Activated CD8-positive, alpha-beta T cell treated with anti-CD3 and anti-CD28 coated beads, Interleukin-2, amount 10 ng/mL, durations not matched to agents 7 days and 5 days (primary cell): Measurements from ENCODE around the gene KIAA0930. TPM values are rescaled to one million over a fixed set of nuclear protein-coding genes. Genes with fewer than 3 reads are reported as not detected.

Experiments used
- ATAC-seq: fragments of 150-1000 bp; cut with Tn5 transposase; one replicate; pipeline ENCODE4 v1.10.0; 2021; ENCODE audit warnings: moderate library complexity
- CTCF ChIA-PET: fragments of 350-600 bp; sonication (Branson Sonifier 250); formaldehyde crosslinking; loops from one replicate; lab custom pipeline; 2021; ENCODE audit warnings: antibody characterized with exemption; lab: Charles Lee
- POLR2A ChIA-PET: fragments of 350-600 bp; sonication (Branson Sonifier 250); formaldehyde crosslinking; loops from one replicate; lab custom pipeline; 2021; ENCODE audit warnings: antibody characterized with exemption; lab: Charles Lee
- DNase-seq: peaks from one replicate; pipeline ENCODE4 v3.0.0-alpha.2; 2020
- H3K27ac Mint-ChIP-seq: one replicate; pipeline ENCODE4 v1.8.0; 2021; ENCODE audit warnings: mild to moderate bottlenecking, mixed read lengths
- H3K27me3 Mint-ChIP-seq: one replicate; pipeline ENCODE4 v1.8.0; 2021; ENCODE audit warnings: low read depth, mixed read lengths
- H3K36me3 Mint-ChIP-seq: one replicate; pipeline ENCODE4 v1.8.0; 2021; ENCODE audit warnings: low read depth, mixed read lengths
- H3K4me1 Mint-ChIP-seq: one replicate; pipeline ENCODE4 v1.8.0; 2021; ENCODE audit warnings: low read depth, mixed read lengths
- H3K4me3 Mint-ChIP-seq: one replicate; pipeline ENCODE4 v1.8.0; 2021; ENCODE audit warnings: mild to moderate bottlenecking, mixed read lengths
- H3K9me3 Mint-ChIP-seq: one replicate; pipeline ENCODE4 v1.8.0; 2022; ENCODE audit warnings: mixed read lengths; ENCODE audit not compliant: insufficient read depth
- total RNA-seq, 2 experiments: library from RNA; stranded (reverse); gene quantifications; one replicate each; pipeline ENCODE4 v1.2.3, GENCODE V29; 2021

KIAA0930 gene
- total RNA-seq, 2 experiments from 2014 or later: 48.5 to 52.4 TPM

DNA sequence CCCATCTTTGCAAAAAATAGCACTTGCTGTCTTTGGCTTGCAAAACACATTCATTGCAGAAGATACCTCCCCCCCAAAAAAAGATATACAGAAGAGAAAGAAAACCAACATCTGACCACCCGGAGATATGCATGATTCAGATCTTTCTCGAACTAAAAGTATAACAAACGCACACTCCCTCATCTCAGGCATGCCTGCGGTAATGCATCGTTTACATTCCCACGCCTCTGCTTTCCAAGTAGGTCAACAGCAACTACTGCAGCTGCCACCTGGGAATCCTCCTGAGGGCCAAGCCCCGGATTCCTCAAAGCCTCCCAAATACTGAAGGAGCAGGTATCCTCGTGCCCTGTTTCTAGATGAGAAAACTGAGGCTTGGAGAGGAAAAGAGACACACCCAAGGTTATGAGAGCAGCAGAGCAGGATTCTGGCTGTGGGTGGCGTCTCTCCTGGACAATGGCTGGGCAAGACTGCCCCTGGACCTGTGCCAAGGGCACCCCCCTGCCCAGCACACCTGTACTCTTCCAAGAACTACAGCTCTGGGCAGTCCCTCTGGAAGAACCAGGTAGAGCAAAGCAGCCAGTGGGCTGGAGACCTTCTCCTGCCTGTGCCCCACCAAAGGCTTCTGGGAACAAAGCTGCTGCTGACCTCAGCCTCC lies 38.9 kb downstream of the KIAA0930 start:
- POLR2A ChIA-PET: no interaction called here
- no peak for ATAC-seq
- H3K9me3 Mint-ChIP-seq: no peaks in the 10 kb centered on the region
- no peak overlapping the region for H3K4me3 Mint-ChIP-seq
- CTCF ChIA-PET: interaction anchor here (1.5 kb wide), 1 partner anchor 105 kb away, joined by 3 read pairs; no protein-coding TSS in a partner anchor
- no peaks in the 10 kb centered on the region for H3K27me3 Mint-ChIP-seq
- peaks cover 3% of the 10 kb centered on the region for H3K36me3 Mint-ChIP-seq
- no peak overlapping the region for H3K27ac Mint-ChIP-seq
- no peaks in the 10 kb centered on the region for H3K4me1 Mint-ChIP-seq
- no peak for DNase-seq

DNA sequence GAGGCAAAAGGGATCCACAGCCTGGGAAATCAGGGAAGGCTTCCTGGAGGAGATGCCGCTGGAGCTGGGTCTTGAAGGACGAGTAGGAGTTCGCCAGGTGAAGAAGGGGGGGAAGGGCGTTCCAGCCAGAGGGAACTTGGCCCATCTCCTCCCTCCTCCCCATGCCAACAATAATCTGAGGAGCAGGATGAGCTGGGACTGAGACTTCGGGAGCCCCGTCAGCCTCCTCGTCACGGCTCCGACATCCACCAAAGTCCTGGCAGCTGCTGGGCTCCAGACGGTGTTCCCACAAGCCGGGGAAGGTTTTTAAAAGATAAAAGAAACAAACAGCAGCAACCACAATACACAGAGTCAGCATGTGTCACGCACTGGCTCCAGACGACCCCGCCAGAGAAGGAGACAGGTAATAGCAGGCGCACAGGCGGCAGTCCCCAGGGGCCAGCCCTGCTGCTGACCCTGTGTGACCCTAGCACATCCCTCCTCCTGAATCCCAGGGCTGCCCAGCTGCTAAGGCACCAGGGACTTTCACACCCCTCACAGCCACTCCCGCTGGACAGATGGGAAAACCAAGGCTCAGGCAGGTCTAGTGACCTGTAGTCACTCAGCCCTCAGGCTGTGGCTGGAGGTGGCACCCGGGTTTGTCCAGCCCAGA lies 39.7 kb downstream of the KIAA0930 start:
- no peak for DNase-seq
- no peak for ATAC-seq
- Mint-ChIP-seq H3K4me1 (peaks cover 2% of the 10 kb centered on the region), H3K9me3 (no peaks in the 10 kb centered on the region), H3K27me3 (no peaks in the 10 kb centered on the region), H3K36me3 (peaks cover 3% of the 10 kb centered on the region), H3K27ac (no peak overlapping the region), H3K4me3 (no peak overlapping the region)
- ChIA-PET CTCF (interaction anchor here (1.5 kb wide), 1 partner anchor 105 kb away, joined by 3 read pairs; no protein-coding TSS in a partner anchor), POLR2A (no interaction called here)

DNA sequence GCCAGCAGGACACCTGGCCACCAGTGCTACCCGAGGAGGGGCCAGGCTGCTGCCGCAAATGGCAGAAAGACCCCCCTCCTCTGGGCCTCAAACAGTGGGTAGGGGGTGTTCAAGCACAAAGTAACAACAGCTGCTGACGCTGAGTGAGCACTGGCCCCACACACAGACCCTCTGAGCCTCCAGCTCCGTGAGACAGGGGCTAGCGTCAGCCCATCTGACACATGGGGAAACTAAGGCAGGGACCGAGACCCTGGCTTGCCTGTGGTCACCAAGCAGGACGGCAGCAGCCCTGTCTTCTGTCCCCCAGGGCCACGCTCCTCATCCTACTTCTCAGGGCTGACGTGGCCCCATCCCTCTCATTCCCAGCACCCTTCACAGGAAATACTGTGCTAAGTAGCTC lies 40.5 kb downstream of the KIAA0930 start:
- H3K4me3 Mint-ChIP-seq: no peak overlapping the region
- H3K9me3 Mint-ChIP-seq: no peaks in the 10 kb centered on the region
- CTCF ChIA-PET: no interaction called here
- no peak for ATAC-seq
- H3K27ac Mint-ChIP-seq: no peak overlapping the region
- POLR2A ChIA-PET: no interaction called here
- no peaks in the 10 kb centered on the region for H3K27me3 Mint-ChIP-seq
- peaks cover 3% of the 10 kb centered on the region for H3K36me3 Mint-ChIP-seq
- H3K4me1 Mint-ChIP-seq: peaks cover 2% of the 10 kb centered on the region
- no peak for DNase-seq

DNA sequence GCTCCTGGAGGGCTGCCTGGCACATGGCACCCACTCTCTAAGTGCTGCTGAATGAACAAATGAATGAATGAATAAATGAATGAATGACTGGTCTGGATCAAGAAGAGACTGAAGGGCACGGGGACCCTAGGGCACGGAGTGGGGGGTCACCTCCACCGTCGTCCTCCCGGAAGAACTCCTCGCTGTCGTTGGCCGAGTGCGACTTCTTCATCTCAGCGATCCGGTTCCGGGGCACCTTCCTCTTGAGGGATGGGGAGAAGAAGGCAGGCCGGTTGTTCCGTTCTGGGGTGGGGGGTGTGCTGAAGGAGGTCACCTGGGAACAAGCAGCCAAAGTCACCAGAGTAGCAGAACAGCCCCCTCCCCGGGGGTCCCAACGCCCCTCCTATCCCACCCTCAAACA lies 41.0 kb downstream of the KIAA0930 start:
- H3K36me3 Mint-ChIP-seq: peaks cover 3% of the 10 kb centered on the region
- no peak overlapping the region for H3K27ac Mint-ChIP-seq
- no peaks in the 10 kb centered on the region for H3K27me3 Mint-ChIP-seq
- H3K4me1 Mint-ChIP-seq: peaks cover 2% of the 10 kb centered on the region
- DNase-seq (no peak), ATAC-seq (no peak)
- H3K9me3 Mint-ChIP-seq: no peaks in the 10 kb centered on the region
- no peak overlapping the region for H3K4me3 Mint-ChIP-seq
- CTCF ChIA-PET: no interaction called here
- POLR2A ChIA-PET: no interaction called here

DNA sequence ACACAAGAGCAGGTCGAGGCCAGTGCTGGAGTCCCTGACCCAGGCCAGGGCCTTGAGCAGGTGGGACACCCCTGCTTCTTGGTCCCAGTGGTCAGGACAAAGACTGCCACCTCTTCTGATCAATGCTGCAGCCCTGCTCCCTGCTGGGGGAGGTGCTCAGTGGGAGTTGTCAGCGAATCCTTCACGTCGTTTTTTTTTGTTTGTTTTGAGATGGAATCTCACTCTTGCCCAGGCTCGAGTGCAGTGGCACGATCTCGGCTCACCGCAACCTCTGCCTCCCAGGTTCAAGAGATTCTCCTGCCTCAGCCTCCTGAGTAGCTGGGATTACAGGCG lies 42.3 kb downstream of the KIAA0930 start:
- peaks cover 3% of the 10 kb centered on the region for H3K36me3 Mint-ChIP-seq
- DNase-seq (no peak), ATAC-seq (no peak)
- no peaks in the 10 kb centered on the region for H3K9me3 Mint-ChIP-seq
- no peak overlapping the region for H3K4me3 Mint-ChIP-seq
- H3K4me1 Mint-ChIP-seq: peaks cover 2% of the 10 kb centered on the region
- no peaks in the 10 kb centered on the region for H3K27me3 Mint-ChIP-seq
- no peak overlapping the region for H3K27ac Mint-ChIP-seq
- POLR2A ChIA-PET: no interaction called here
- CTCF ChIA-PET: no interaction called here

DNA sequence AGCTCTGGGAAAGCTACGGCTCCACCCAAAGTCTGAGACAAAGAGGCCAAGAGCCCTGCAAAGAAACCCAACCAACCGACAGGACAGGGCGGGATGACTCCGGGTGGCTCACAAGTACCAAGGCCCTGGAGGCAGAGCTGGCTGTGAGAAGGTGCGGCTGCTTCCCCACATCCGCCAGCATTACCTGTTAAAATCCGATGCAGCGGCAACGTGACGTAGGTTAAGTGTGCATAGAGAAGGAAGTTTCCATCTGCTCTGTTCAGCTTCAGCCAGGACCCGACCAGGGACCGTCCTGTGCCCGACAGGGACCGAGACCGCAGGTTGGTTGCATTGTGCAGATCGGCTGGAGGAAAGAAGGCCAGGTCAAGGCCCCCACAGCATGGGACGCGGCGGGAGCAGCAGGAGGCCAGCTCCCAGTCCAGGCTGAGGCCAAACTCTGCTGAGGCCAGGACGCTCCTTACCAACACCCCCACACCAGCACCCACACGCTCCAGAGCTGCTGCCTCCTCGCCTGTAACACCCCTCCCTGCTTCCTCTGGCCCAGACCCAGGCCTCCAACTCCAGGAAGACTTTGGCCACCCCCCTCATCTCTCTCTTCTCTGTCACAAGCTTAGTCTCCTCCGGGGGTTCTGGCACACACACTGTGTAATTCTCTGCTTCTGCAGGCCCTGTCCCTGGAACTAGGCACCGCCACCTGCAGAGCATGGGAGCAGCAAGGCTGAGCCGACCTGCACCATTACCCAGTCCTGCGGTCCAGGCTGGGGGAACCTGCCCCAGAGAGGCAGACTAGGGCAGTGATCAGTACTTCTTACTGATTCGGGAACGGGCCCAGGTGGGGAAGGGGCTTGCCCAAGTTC lies 42.9 kb downstream of the KIAA0930 start:
- Mint-ChIP-seq H3K4me3 (no peak overlapping the region), H3K27ac (no peak overlapping the region), H3K36me3 (peaks cover 3% of the 10 kb centered on the region), H3K4me1 (peaks cover 2% of the 10 kb centered on the region), H3K9me3 (no peaks in the 10 kb centered on the region), H3K27me3 (no peaks in the 10 kb centered on the region)
- CTCF ChIA-PET: no interaction called here
- ATAC-seq (no peak), DNase-seq (no peak)
- POLR2A ChIA-PET: no interaction called here

DNA sequence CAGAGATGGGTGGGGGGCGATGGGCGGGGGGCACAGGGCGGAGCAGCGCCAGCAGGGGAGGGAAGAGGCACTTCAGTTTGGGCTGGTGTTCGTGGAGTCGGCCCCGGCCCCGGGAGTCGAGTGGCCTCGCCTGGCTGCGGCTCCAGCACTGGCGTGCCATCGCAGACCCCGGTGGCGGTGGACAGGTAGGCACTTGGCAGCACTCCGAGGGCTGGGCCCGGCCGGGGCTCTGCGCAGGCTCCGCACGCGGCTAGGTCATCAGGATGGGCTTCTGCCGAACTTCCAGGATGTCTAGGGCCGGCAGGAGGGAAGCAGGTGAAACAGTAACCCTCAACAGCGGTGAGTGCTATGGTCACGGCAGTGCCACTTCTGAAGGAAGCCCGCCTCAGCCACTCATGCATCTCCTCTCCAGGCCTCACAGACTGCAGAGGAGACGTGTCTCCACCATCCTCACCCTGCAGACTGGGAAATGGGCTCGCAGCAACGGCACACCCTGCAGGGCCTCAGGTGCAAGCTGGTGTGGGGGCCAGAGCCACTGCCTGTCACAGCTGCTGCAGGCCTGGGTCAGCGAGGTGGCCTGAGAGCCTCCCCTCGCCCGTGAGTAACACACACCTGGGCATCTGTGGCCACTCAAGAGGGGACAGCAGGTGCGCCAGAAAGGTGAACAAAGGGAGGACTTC lies 43.6 kb downstream of the KIAA0930 start:
- Mint-ChIP-seq H3K27me3 (no peaks in the 10 kb centered on the region), H3K4me1 (peaks cover 2% of the 10 kb centered on the region), H3K9me3 (no peaks in the 10 kb centered on the region), H3K36me3 (peaks cover 3% of the 10 kb centered on the region), H3K27ac (no peak overlapping the region), H3K4me3 (no peak overlapping the region)
- POLR2A ChIA-PET: no interaction called here
- ATAC-seq (no peak), DNase-seq (no peak)
- CTCF ChIA-PET: no interaction called here

DNA sequence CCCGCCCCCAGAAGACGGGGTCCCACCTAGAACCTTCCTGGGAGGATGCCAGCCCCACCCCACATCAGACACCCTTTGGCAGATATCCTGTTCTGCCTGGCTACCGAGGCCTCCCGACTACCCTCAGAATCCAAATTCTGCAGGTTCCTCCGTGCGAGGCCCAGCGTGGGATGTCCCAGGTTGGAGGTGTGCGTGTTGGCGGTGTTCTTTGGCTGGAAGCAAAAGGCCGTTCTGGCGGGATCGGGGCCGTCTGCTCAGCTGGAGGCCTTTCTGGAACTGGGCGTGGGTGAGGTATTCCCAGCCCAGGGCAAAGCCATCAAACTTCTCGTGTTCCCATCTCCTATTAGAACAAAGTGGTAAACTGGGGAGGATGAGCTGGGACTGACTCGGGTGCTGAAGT lies 44.4 kb downstream of the KIAA0930 start:
- no peak for ATAC-seq
- Mint-ChIP-seq H3K36me3 (peaks cover 3% of the 10 kb centered on the region), H3K27me3 (no peaks in the 10 kb centered on the region), H3K4me3 (no peak overlapping the region), H3K4me1 (peaks cover 2% of the 10 kb centered on the region), H3K9me3 (no peaks in the 10 kb centered on the region), H3K27ac (no peak overlapping the region)
- CTCF ChIA-PET: no interaction called here
- POLR2A ChIA-PET: interaction anchor here (1.2 kb wide), 1 partner anchor 13 kb away, joined by 3 read pairs; no protein-coding TSS in a partner anchor
- no peak for DNase-seq

DNA sequence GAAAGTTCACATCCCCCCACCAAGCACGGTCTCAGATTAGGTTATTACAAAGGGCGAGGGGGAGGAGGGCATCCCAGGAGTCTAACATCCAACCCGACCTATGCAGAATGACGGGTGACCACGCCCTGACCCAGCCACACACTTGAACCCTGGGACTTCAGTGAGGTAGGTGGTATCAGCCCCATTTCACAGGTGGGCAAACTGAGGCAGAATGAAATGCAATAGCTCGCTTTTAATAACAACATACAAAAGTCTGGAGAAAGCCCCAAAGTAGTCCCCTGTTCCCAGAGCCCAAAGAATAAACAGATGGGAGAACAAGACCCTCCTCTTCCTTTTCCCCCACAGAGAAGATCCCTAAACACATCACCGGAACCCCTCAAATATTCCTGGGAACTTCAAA lies 45.1 kb downstream of the KIAA0930 start:
- H3K27me3 Mint-ChIP-seq: no peaks in the 10 kb centered on the region
- POLR2A ChIA-PET: interaction anchor here (1.2 kb wide), 1 partner anchor 13 kb away, joined by 3 read pairs; no protein-coding TSS in a partner anchor
- CTCF ChIA-PET: no interaction called here
- no peaks in the 10 kb centered on the region for H3K9me3 Mint-ChIP-seq
- H3K36me3 Mint-ChIP-seq: peaks cover 3% of the 10 kb centered on the region
- no peak overlapping the region for H3K27ac Mint-ChIP-seq
- no peak overlapping the region for H3K4me3 Mint-ChIP-seq
- no peak for DNase-seq
- no peak for ATAC-seq
- H3K4me1 Mint-ChIP-seq: peaks cover 2% of the 10 kb centered on the region

DNA sequence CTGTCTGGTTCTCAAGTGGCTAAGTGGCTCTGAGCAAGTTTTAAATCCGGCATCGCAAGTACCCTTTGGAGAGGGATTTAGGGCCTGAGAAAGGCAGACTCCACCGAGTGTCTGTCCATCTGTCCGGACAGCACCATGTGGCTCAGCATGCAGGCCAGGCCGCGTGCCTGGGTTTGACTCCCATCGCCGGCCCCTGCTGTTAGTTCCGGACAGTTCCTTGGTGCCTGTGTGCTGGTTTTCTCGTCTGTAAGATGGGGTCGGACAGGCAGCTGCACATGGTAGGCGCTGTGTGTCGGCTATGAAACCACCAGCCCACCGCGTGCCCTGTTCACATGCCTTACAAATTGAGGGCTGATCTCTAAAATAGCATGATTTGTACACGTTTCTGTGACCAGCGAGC lies 46.0 kb downstream of the KIAA0930 start:
- Mint-ChIP-seq H3K4me3 (no peak overlapping the region), H3K36me3 (peaks cover 3% of the 10 kb centered on the region), H3K27me3 (no peaks in the 10 kb centered on the region), H3K27ac (no peak overlapping the region), H3K4me1 (peaks cover 2% of the 10 kb centered on the region), H3K9me3 (no peaks in the 10 kb centered on the region)
- no peak for ATAC-seq
- no peak for DNase-seq
- POLR2A ChIA-PET: no interaction called here
- CTCF ChIA-PET: no interaction called here

GRCh38 chr22:45192701-45193187 lies 48.0 kb downstream of the KIAA0930 start:
- no peak overlapping the region for H3K27ac Mint-ChIP-seq
- no peaks in the 10 kb centered on the region for H3K9me3 Mint-ChIP-seq
- H3K36me3 Mint-ChIP-seq: peaks cover 7% of the 10 kb centered on the region
- no peaks in the 10 kb centered on the region for H3K27me3 Mint-ChIP-seq
- ATAC-seq (no peak), DNase-seq (no peak)
- ChIA-PET CTCF (interaction anchor here (1.2 kb wide), 1 partner anchor 14 kb away, joined by 3 read pairs; no protein-coding TSS in a partner anchor), POLR2A (interaction anchor here (1.4 kb wide), 1 partner anchor 20 kb away, joined by 5 read pairs; no protein-coding TSS in a partner anchor)
- no peak overlapping the region for H3K4me3 Mint-ChIP-seq
- H3K4me1 Mint-ChIP-seq: peaks cover 2% of the 10 kb centered on the region
